PC-9 (cell line): ENCODE results near the gene CD86.

Source experiments
- CTCF ChIP-seq: fragments of 200-600 bp; sonication (generic); conservative IDR thresholded peaks from 2 replicates; pipeline ENCODE4 v1.6.1; 2017; ENCODE audit warnings: mixed run types, antibody characterized with exemption, mild to moderate bottlenecking, moderate library complexity
- EZH2 ChIP-seq: fragments of 200-600 bp; sonication (generic); IDR thresholded peaks from 2 replicates; pipeline ENCODE4 v1.8.0; 2017; ENCODE audit warnings: antibody characterized with exemption, low read depth

DNA sequence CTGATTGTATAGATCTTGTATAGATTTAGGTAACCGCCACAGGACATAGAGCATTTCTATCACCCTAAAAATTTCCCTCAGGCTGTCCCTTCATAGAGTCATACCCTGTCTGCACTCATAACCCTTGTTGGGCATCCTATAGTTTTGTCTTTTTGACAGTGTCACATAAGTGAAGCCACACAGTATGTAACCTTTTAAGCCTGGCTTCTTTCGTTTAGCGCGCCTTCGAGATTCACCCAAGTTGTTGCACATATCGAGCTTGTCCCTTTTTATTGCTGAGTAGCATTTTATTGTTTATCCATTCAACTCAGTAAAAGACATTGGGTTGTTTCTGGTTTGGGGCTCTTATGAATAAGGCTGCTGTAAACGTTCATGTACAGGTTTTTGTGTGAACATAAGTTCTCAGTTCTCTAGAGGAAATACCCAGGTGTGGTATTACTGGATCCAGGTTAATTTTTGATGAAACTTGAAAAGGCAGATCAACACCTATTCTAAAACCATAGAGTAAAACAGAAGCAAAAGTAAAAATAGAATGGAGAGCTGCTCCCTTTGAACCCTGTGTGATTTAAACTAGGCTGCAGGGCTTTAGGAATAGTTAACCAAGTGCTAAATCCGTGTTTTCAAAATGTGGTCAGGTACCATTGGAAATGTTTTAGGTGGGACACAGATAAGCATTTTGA is 49.5 kb downstream of the CD86 start:
- TF ChIP-seq CTCF: no peak
- no peak for TF ChIP-seq EZH2
